Heart left ventricle (tissue), 13 donors: ENCODE data around the gene GPX1.

Experiments used
- CTCF ChIP-seq, 12 donors: fragments of 200-600 bp; sonication (generic) in 4 of 12; IDR thresholded peaks; one replicate each; pipeline versions ENCODE4 v1.5.0 to v1.8.0; 2018 to 2022; ENCODE audit warnings: antibody characterized with exemption in 12 of 12, mild to moderate bottlenecking in 5 of 12
- POLR2A ChIP-seq, 2 donors: fragments of 450-650 bp; IDR thresholded peaks; one replicate each; pipeline ENCODE4 v1.6.1; 2017; ENCODE audit warnings: antibody characterized with exemption in 2 of 2, mild to moderate bottlenecking in 2 of 2, moderate library complexity in 2 of 2
- donor health status: ischemic (EF 13 %, LVEDD 7.1; RV severe dilation, severe dysfunction).
- donor health status: DM: no; HTN: yes; CAD: no.
- donor health status: DM: no; HTN: no; CAD: no.
- donor health status: ischemic (EF 25% LVEDD 6.9; RV normal size, moderate dysfunction).
- donor health status: ischemic (EF 25% LVEDD 5.7; RV mildly dilated, moderate dysfunction).
- donor health status: ischemic (EF 35%, LVEDD 5.7; RV mildly dilated, moderate dysfunction).
- donor health status: nonischemic (EF 11% LVEDD 7.7; RV severe dilation, severe dysfunction).
- donor health status: DM: yes; HTN: yes; CAD: no.
- donor health status: PGD.
- donor health status: ischemic (EF 29% LVEDD 5.4; RV normal size, mild dysfunction).
- donor health status: nonischemic (EF 23%, LVEDD 6.1; RV moderate dilation, normal function).

GRCh38 chr3:49389297-49389696 lies 31.1 kb upstream of the GPX1 start:
- TF ChIP-seq CTCF (IDR thresholded peaks at IDR 0.05) (no peak), POLR2A (IDR thresholded peaks at IDR 0.05) (no peak)
